A673 (cell line): ENCODE data around the gene TNFRSF14.

Experiments used
- EZH2 ChIP-seq: fragments of 200-600 bp; sonication (generic); IDR thresholded peaks from 2 replicates; pipeline ENCODE4 v1.6.1; 2017; ENCODE audit warnings: borderline replicate concordance, low read depth, mild to moderate bottlenecking, mixed read lengths, antibody characterized with exemption, low read length; ENCODE audit not compliant: poor library complexity, severe bottlenecking
- TF ChIP-seq, protein P1 (sequence below): fragments of 300-800, 200-600 bp; sonication (generic); conservative IDR thresholded peaks from 2 replicates; pipeline ENCODE4 v1.5.1; 2017; ENCODE audit warnings: low read depth, mild to moderate bottlenecking, antibody characterized with exemption, low read length, moderate library complexity, mixed read lengths

DNA sequence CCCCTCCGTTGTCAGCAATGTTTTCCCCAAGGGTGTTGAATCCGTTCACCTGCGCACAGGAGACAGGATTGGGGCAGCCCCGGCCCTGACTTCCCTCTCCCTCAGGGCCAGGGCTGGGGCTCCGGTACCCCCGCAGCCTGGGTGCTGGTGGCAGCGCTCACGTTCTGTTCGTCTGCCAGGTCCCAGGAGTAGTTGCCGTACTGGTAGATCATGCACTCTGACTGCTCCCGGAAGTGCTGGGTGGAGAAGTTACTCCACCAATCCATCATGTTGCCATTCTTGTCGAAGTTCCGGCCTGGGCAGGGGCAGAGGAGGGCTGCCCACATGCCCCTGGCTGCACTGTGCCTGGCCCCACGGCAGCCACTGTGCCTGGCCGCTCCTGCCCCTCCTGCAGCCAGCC lies 36.5 kb downstream of the TNFRSF14 start:
- TF ChIP-seq EZH2 = no peak
- TF ChIP-seq, protein P1, sequence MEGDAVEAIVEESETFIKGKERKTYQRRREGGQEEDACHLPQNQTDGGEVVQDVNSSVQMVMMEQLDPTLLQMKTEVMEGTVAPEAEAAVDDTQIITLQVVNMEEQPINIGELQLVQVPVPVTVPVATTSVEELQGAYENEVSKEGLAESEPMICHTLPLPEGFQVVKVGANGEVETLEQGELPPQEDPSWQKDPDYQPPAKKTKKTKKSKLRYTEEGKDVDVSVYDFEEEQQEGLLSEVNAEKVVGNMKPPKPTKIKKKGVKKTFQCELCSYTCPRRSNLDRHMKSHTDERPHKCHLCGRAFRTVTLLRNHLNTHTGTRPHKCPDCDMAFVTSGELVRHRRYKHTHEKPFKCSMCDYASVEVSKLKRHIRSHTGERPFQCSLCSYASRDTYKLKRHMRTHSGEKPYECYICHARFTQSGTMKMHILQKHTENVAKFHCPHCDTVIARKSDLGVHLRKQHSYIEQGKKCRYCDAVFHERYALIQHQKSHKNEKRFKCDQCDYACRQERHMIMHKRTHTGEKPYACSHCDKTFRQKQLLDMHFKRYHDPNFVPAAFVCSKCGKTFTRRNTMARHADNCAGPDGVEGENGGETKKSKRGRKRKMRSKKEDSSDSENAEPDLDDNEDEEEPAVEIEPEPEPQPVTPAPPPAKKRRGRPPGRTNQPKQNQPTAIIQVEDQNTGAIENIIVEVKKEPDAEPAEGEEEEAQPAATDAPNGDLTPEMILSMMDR = no peak
